Uterus (tissue), 4 donors: ENCODE results near the gene PRSS3. TPM values are rescaled to one million over a fixed set of nuclear protein-coding genes. Genes with fewer than 3 reads are reported as not detected.
"Not testable (repeated sequence)": the region's sequence is repeated elsewhere in the genome, so short reads cannot be mapped to it uniquely, and the experiment has no call there.

Source experiments
- DNase-seq, 2 donors: peaks; one replicate each; pipeline ENCODE4 v3.0.0-alpha.2; 2019 to 2020
- H3K27ac ChIP-seq, 2 donors: fragments of 200-600 bp; sonication (generic); 1 replicate in 1 of 2; 2 replicates in 1 of 2; pipeline ENCODE4 v1.5.1; 2016 to 2018
- H3K27me3 ChIP-seq, 2 donors: fragments of 200-600 bp; sonication (generic); one replicate each; pipeline ENCODE4 v1.5.1; 2018 to 2019; ENCODE audit warnings: control low read depth in 1 of 2
- H3K36me3 ChIP-seq, 2 donors: fragments of 200-600 bp; sonication (generic); one replicate each; pipeline ENCODE4 v1.5.1; 2019; ENCODE audit warnings: control low read depth in 1 of 2
- H3K4me1 ChIP-seq, 2 donors: fragments of 200-600 bp; sonication (generic); one replicate each; pipeline ENCODE4 v1.5.1; 2018 to 2019; ENCODE audit warnings: control low read depth in 1 of 2
- H3K4me3 ChIP-seq, 2 donors: fragments of 200-600 bp; sonication (generic); 1 replicate in 1 of 2; 2 replicates in 1 of 2; pipeline ENCODE4 v1.5.1; 2018 to 2019; ENCODE audit warnings: mild to moderate bottlenecking in 1 of 2
- H3K9me3 ChIP-seq, 2 donors: fragments of 200-600 bp; sonication (generic); one replicate each; pipeline ENCODE4 v1.5.1; 2019; ENCODE audit warnings: control low read depth in 1 of 2
- POLR2A ChIP-seq, 2 donors: fragments of 450-650 bp; IDR thresholded peaks; one replicate each; pipeline ENCODE4 v1.6.1; 2016; ENCODE audit warnings: antibody characterized with exemption in 2 of 2, mild to moderate bottlenecking in 1 of 2, moderate library complexity in 1 of 2
- intact Hi-C: fragments of 100-400 bp; cut with DNase I; formaldehyde crosslinking; loops from one replicate; pipeline ENCODE4 v1.15.1; 2023; ENCODE audit warnings: low total_unique reads
- total RNA-seq, 4 donors: library from RNA; depleted of rRNA in 3 of 4; stranded (reverse); fragments of >200 nt in 3 of 4; gene quantifications; one replicate each; pipeline versions ENCODE4 v1.1.0 to v1.2.4, GENCODE V29; 2014 to 2023
- TF ChIP-seq, protein P1 (sequence below), 4 experiments: fragments of 200-600 bp in 2 of 4; fragments of 450-650 bp in 2 of 4; sonication (generic) in 2 of 4; IDR thresholded peaks; one replicate each; pipeline ENCODE4 v1.5.1; 2016 to 2019; ENCODE audit warnings: antibody characterized with exemption in 4 of 4, mild to moderate bottlenecking in 2 of 4, moderate library complexity in 1 of 4
- donor health status: DM: yes; HTN: yes; CAD: no.

The PRSS3 gene
- total RNA-seq, 4 donors from 2014 or later, result not detected

DNA sequence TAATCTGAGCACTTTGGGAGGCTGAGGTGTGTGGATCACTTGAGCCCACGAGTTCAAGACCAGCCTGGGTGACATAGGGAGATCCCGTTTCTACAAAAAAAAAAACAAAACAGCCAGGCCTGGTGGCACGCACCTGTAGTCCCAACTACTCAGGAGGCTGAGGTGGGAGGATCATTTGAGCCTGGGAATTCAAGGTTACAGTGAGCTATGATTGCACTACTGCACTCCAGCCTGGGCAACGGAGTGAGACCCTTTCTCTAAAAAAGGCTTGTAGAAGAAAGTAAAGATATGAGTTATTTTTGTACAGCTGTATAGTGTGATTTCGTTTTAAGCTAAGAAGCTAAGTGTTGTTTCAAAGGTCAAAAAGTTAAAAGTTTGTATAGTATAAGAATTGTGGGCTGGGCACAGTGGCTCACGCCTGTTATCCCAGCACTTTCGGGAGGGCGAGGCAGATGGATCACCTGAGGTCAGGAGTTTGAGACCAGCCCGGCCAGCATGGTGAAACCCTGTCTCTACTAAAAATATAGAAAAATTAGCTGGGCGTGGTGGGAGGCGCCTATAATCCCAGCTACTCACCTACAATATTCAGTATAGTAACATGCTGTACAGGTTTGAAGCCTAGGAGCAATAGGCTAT, 40.4 kb downstream of the PRSS3 start:
- Histone ChIP-seq H3K4me3 (no peak overlapping the region), H3K27me3 (no peaks in the 10 kb centered on the region), H3K9me3 (no peaks in the 10 kb centered on the region), H3K4me1 (peaks cover 1 to 7% of the 10 kb centered on the region in 2 donors), H3K27ac (no peak overlapping the region), H3K36me3 (no peaks in the 10 kb centered on the region)
- no peak for DNase-seq
- intact Hi-C loops, result no loop called here
- TF ChIP-seq, protein P1, sequence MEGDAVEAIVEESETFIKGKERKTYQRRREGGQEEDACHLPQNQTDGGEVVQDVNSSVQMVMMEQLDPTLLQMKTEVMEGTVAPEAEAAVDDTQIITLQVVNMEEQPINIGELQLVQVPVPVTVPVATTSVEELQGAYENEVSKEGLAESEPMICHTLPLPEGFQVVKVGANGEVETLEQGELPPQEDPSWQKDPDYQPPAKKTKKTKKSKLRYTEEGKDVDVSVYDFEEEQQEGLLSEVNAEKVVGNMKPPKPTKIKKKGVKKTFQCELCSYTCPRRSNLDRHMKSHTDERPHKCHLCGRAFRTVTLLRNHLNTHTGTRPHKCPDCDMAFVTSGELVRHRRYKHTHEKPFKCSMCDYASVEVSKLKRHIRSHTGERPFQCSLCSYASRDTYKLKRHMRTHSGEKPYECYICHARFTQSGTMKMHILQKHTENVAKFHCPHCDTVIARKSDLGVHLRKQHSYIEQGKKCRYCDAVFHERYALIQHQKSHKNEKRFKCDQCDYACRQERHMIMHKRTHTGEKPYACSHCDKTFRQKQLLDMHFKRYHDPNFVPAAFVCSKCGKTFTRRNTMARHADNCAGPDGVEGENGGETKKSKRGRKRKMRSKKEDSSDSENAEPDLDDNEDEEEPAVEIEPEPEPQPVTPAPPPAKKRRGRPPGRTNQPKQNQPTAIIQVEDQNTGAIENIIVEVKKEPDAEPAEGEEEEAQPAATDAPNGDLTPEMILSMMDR (IDR thresholded peaks at IDR 0.05), result no peak
- TF ChIP-seq POLR2A (IDR thresholded peaks at IDR 0.05), result no peak

DNA sequence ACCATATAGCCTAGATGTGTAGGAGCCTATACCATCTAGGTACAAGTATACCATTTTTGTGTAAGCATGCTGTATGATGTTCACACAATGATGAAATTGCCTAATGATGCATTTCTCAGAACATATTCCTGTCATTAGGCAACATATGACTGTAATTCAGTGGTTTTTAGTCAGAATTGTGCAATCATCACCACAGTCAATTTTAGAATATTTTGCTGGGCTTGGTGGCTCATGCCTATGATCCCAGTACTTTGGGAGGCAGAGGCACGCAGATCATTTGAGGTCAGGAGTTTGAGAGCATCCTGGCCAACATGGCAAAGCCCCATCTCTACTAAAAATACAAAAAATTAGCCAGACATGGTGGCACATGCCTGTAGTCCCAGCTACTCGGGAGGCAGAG, 40.9 kb downstream of the PRSS3 start:
- H3K4me1 ChIP-seq, H3K27ac ChIP-seq, H3K27me3 ChIP-seq, DNase-seq, H3K36me3 ChIP-seq, H3K4me3 ChIP-seq, intact Hi-C loops, H3K9me3 ChIP-seq: not testable (repeated sequence)

DNA sequence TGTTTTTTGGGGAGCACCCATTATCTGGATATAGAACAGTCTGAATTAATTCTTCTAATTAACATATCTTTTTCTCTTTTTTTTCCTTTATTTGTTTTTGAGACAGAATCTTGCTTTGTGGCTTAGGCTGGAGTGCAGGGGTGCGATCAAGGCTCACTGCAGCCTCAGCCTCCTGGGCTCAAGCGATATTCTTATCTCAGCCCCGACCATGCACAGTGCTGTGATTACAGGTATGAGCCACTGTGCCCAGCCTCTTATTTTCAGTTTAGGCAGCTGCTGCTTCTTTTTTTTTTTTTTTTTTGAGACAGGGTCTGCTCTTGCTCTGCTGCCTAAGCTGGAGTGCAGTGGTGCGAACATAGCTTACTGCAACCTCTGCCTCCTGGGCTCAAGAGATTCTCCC, 41.8 kb downstream of the PRSS3 start:
- Histone ChIP-seq H3K4me3 (no peak overlapping the region), H3K4me1 (peaks cover 3 to 7% of the 10 kb centered on the region in 2 donors), H3K9me3 (no peaks in the 10 kb centered on the region), H3K27ac (no peak overlapping the region), H3K27me3 (no peaks in the 10 kb centered on the region), H3K36me3 (no peaks in the 10 kb centered on the region)
- no peak for DNase-seq
- TF ChIP-seq POLR2A (IDR thresholded peaks at IDR 0.05), result no peak
- TF ChIP-seq, protein P1 (IDR thresholded peaks at IDR 0.05), result no peak
- intact Hi-C loops, result no loop called here

DNA sequence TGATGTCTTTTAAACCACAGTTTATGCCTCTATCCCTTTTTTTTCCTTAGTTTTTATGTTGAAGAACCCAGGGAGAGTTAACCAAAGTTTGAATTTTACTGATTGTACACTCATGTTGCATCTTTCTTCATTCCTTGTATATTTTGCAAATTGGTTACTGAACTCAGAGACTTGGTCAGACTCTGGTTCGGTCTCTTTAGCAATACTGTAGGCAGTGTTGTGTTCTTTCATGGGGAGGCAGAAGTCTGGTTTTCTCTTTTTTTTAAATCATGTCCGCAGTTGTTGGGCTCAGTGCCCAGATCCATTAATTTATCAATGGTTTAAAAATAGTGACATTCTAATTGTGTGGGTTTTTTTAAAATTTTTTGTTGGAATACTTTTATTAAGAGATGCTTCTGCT, 45.0 kb downstream of the PRSS3 start:
- no peak for DNase-seq
- intact Hi-C loops, result no loop called here
- H3K4me3 ChIP-seq, result no peak overlapping the region
- H3K27me3 ChIP-seq, result no peaks in the 10 kb centered on the region
- H3K36me3 ChIP-seq, result no peaks in the 10 kb centered on the region
- H3K9me3 ChIP-seq, result no peaks in the 10 kb centered on the region
- no peak overlapping the region for H3K27ac ChIP-seq
- TF ChIP-seq, protein P1 (IDR thresholded peaks at IDR 0.05), result no peak
- TF ChIP-seq POLR2A (IDR thresholded peaks at IDR 0.05), result no peak
- peaks cover 3 to 7% of the 10 kb centered on the region in 2 donors for H3K4me1 ChIP-seq

DNA sequence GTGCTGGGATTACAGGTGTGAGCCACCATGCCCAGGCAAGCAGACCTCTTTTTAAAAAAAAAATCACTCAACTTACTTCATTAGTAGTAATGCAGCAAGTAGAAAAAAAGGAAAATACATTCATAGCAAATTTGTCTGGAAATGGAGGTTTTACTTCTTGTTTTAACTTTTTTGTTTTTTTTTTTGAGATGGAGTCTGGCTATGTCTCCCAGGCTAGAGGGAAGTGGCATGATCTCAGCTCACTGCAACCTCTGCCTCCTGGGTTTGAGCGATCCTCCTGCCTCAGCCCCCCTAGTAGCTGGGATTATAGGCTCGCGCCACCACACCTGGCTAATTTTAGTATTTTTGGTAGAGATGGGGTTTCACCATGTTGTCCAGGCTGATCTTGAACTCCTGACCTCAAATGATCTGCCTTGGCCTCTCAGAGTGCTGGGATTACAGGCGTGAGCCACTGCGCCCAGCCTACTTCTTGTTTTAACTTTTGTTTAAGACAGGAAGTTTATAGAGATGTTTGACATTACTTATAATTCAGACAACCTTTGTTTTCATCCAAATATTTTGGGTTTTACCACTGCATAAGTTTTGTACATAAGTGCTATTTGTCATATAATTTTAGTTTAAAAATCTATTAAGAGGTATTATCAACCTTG, 48.1 kb downstream of the PRSS3 start:
- H3K9me3 ChIP-seq, result no peaks in the 10 kb centered on the region
- no peak overlapping the region for H3K27ac ChIP-seq
- H3K27me3 ChIP-seq, result no peaks in the 10 kb centered on the region
- H3K4me1 ChIP-seq, result peaks cover 0 to 3% of the 10 kb centered on the region in 2 donors
- no peak for DNase-seq
- intact Hi-C loops, result no loop called here
- no peaks in the 10 kb centered on the region for H3K36me3 ChIP-seq
- no peak overlapping the region for H3K4me3 ChIP-seq
- TF ChIP-seq, protein P1 (IDR thresholded peaks at IDR 0.05), result no peak
- no peak for TF ChIP-seq POLR2A (IDR thresholded peaks at IDR 0.05)
